ENCODE measurements around the gene BCL7A.

DNA sequence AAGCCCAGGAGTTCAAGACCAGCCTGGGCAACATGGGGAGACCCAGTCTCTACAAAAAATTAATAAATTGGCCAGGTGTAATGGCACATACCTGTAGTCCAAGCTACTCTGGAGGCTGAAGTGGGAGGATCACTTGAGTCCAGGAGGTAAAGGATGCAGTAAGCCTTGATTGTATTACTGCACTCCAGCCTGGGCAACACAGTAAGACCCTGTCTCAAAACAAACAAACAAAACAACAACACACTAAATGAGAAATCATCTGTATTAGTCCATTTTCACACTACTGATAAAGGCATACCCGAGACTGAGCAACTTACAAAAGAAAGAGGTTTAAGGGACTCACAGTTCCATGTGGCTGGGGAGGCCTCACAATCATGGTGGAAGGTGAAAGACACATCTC, 52.1 kb downstream of the BCL7A start:
- TF ChIP-seq, protein P1, sequence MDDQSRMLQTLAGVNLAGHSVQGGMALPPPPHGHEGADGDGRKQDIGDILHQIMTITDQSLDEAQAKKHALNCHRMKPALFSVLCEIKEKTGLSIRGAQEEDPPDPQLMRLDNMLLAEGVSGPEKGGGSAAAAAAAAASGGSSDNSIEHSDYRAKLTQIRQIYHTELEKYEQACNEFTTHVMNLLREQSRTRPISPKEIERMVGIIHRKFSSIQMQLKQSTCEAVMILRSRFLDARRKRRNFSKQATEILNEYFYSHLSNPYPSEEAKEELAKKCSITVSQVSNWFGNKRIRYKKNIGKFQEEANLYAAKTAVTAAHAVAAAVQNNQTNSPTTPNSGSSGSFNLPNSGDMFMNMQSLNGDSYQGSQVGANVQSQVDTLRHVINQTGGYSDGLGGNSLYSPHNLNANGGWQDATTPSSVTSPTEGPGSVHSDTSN (IDR thresholded peaks at IDR 0.05), result no peak
- TF ChIP-seq, protein P2, sequence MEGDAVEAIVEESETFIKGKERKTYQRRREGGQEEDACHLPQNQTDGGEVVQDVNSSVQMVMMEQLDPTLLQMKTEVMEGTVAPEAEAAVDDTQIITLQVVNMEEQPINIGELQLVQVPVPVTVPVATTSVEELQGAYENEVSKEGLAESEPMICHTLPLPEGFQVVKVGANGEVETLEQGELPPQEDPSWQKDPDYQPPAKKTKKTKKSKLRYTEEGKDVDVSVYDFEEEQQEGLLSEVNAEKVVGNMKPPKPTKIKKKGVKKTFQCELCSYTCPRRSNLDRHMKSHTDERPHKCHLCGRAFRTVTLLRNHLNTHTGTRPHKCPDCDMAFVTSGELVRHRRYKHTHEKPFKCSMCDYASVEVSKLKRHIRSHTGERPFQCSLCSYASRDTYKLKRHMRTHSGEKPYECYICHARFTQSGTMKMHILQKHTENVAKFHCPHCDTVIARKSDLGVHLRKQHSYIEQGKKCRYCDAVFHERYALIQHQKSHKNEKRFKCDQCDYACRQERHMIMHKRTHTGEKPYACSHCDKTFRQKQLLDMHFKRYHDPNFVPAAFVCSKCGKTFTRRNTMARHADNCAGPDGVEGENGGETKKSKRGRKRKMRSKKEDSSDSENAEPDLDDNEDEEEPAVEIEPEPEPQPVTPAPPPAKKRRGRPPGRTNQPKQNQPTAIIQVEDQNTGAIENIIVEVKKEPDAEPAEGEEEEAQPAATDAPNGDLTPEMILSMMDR (IDR thresholded peaks at IDR 0.05), result no peak
- TF ChIP-seq YY1 (IDR thresholded peaks at IDR 0.05; ENCODE audit: low read depth) (no peak), TCF12 (IDR thresholded peaks at IDR 0.05) (no peak)
